HG03558 (cell line): ENCODE data around the gene PTPRN2.

Experiments used
- ATAC-seq: cut with Tn5 transposase; IDR thresholded peaks from one replicate; pipeline ENCODE4 v1.9.1; 2021; ENCODE audit warnings: moderate number of reproducible peaks; ENCODE audit not compliant: unreplicated experiment; ENCODE audit errors: extremely low read depth

Gene PTPRN2

DNA sequence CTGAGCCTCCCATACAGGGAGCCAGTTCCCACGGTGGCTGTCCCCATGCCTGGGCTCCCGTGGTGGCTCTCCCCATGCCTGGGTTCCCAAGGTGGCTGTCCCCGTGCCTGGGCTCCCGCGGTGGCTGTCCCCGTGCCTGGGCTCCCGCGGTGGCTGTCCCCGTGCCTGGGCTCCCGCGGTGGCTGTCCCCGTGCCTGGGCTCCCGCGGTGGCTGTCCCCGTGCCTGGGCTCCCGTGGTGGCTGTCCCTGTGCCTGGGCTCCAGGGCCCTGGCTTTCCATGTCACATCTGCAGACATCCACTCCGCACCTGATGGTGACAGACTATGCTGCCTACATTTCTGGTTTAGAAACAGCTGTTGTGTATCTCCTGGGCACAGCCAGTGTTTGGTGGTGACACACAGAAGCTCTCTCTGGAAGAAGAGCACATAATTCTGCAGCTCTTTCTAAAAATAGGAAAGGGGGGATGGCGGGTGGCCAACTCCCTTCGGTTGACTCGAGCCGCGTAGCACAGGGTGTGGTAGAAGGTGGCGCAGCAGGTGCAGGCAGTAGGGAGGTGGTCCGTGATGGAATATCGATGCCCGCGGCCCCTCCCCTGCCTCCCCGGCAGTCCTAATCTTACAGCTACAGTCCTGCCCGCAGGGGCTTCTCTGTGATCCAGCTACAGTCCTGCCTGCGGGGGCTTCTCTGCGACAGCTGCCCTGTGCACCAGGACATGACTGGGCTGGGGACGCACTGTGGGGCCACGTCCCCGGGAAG lies 999.6 kb downstream of the PTPRN2 start:
- no peak for ATAC-seq

GRCh38 chr7:157587051-157587804 lies 1000.4 kb downstream of the PTPRN2 start:
- ATAC-seq = no peak

DNA sequence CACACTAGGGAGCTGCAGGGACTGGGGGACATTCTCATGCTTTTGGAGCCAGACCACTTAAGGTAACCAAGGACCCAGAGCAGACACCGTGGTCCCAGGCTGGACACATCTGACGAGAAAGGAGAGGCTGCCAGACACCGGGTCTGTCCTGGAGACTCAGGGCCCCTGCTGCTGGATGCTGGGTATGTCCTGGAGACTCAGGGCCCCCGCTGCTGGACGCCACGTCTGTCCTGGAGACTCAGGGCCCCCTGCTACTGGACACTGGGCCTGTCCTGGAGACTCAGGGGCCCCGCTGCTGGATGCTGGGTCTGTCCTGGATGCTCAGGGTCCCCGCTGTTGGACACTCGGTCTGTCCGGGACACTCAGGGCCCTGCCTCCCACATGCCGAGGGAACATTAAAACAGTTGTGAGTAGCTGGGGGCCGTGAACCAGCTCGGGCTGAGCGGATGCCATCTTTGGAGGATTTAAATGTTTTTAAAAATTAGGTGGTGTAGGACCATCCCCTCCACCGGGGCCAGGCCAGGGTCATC lies 1001.1 kb downstream of the PTPRN2 start:
- no peak for ATAC-seq

- no peak for ATAC-seq
Observed at GRCh38 chr7:157585113-157585861, 1002.3 kb downstream of the PTPRN2 start.

- ATAC-seq = no peak
Observed at GRCh38 chr7:157584420-157584819, 1003.2 kb downstream of the PTPRN2 start.

DNA sequence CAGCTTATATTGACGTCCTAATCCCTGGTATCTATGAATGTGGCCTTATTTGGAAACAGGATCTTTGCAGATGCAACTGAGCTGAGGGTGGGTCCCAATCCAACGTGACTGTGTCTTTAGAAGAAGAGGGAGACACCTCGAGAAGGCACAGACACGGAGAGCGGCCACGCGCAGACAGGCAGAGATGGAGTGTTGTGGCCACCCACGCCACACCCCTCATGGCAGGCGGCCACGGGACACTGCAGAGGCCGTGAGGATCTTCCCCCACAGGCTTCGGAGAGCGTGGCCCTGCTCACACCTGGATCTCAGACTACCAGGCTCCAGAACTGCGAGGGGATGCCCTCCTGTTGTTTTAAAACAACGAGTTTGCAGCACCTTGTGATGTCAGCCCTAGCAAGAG lies 1005.9 kb downstream of the PTPRN2 start:
- ATAC-seq = no peak

GRCh38 chr7:157580324-157580723 lies 1007.3 kb downstream of the PTPRN2 start:
- no peak for ATAC-seq

DNA sequence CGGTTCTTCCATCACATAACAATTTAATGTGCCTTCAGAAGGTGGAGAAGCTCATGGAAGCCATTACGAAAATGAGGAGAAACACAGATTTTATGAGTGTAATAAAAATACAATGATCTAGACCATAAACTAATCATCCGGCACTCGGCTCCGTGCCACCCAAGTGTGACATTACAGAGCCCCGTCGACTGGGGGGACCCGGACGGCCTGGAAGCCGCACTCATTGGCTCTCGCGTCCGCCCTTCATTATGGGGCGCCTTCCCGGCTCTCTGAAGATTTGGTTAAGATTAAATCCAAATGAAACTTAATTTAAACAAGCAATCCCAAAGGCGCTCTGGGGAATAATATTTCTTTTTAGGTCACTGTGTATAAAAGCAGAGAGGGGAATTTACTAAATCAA lies 1008.2 kb downstream of the PTPRN2 start:
- no peak for ATAC-seq

DNA sequence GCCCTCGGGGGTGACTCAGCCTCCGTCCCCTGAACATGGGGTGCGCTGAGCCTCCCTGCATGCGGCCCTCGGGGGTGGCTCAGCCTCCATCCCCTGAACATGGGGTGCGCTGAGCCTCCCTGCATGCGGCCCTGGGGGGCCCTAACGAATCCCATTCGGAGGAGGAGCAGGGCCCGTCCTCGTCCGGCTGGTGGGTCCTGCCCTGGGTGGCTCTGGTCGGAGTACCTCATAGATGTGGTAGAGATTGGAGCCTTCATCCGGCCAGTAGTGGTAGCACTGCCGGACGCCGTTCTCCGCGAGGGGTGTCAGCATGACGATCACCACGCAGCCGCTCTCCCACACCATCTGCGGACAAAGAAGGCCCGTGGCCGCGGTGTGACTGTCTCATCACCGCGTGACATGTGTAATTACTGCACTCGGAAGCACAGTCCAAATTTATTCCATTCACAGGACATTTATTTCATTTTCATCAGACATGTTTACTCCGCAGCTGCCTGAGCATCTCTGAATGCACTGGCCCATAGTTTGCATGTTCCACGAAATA lies 1009.8 kb downstream of the PTPRN2 start:
- no peak for ATAC-seq

- no peak for ATAC-seq
Observed at GRCh38 chr7:157577061-157577460, 1010.6 kb downstream of the PTPRN2 start.

- no peak for ATAC-seq
Observed at GRCh38 chr7:157576415-157576814, 1011.2 kb downstream of the PTPRN2 start.

DNA sequence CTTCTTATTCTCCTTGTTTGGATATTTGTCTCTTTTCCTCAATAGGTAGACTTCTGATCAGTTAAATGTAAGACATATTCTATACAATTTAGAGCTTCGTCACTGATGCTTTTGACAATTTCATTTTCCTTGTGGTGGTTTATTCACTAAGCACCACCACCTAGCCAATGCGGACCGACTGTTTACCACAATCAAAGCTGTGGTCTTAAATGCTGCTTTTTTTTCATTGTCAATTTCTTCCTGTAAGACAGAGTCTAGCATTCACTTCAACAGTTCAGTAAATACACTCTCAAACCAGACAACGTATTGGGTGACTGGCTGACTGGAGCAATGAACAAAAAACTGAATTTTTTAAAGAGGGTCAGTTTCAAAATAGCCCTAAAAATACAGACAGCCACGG lies 1011.8 kb downstream of the PTPRN2 start:
- ATAC-seq = no peak

GRCh38 chr7:157574914-157575586 lies 1012.6 kb downstream of the PTPRN2 start:
- no peak for ATAC-seq

- ATAC-seq = no peak
Observed at GRCh38 chr7:157574120-157574825, 1013.4 kb downstream of the PTPRN2 start.

GRCh38 chr7:157573244-157573643 lies 1014.4 kb downstream of the PTPRN2 start:
- ATAC-seq = no peak

GRCh38 chr7:157572622-157573021 lies 1015.0 kb downstream of the PTPRN2 start:
- no peak for ATAC-seq

DNA sequence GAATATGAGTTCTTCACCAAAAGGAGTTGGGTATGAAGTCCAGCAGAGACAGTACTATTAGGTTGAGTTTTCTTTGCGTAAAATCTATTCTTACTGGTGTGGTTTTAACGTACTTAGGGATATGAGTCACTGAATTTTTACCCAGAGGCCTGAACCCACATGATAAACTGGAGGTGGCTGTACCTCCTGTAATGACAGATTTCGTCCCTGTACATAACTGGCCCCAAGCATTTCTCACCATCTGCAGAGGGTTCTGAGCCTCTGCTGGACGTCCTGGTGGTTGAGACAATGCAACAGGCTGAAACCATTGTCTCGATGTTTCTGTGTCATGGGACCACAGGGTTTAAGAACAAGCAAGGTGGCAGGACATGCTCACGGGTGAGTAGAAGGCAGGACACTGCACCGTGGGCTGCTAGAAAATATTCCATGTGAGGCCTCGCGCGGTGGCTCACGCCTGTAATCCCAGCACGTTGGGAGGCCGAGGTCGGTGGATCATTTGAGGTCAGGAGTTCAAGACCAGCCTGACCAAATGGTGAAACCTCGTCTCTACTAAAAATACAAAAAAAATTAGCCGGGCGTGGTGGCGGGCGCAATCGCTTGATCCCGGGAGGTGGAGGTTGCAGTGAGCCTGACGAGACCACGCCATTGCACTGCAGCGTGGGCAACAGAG lies 1017.0 kb downstream of the PTPRN2 start:
- no peak for ATAC-seq

DNA sequence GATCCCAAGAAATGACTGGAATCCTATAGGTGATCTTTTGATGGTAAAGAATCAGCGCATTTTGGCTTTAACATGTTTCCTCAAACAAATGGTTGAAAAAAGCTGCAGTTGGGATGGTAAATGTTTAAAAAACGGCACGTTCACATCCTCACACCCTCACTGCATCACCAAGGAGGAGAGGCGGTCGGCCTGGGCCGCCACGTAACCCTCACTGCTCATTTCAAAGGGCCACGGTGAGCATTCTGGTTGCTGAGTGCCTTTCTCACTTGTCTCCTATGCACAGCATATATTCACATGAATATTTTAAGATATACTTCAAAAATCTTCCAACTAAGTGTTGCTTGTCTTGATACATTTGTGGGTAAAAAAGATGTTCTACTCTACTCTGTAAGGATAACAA lies 1017.7 kb downstream of the PTPRN2 start:
- ATAC-seq = no peak
